Subcutaneous adipose tissue (tissue), 4 donors: ENCODE measurements around the gene CCNL2. TPM values are rescaled to one million over a fixed set of nuclear protein-coding genes. Genes with fewer than 3 reads are reported as not detected.

ENCODE experiments used
- CTCF ChIP-seq: fragments of 450-650 bp; IDR thresholded peaks from one replicate; pipeline ENCODE4 v1.5.1; 2016; ENCODE audit warnings: low read depth, mild to moderate bottlenecking, control low read depth, antibody characterized with exemption, moderate library complexity
- total RNA-seq, 4 donors: library from RNA; depleted of rRNA; stranded (reverse); fragments of >200 nt; gene quantifications; one replicate each; pipeline ENCODE4 v1.1.0, GENCODE V29; 2016

Gene CCNL2
- total RNA-seq, 4 donors from 2014 or later = 146 to 268 (median 194) TPM

- TF ChIP-seq CTCF = no peak
Observed at GRCh38 chr1:1391225-1391624, 7.9 kb downstream of the CCNL2 start.

DNA sequence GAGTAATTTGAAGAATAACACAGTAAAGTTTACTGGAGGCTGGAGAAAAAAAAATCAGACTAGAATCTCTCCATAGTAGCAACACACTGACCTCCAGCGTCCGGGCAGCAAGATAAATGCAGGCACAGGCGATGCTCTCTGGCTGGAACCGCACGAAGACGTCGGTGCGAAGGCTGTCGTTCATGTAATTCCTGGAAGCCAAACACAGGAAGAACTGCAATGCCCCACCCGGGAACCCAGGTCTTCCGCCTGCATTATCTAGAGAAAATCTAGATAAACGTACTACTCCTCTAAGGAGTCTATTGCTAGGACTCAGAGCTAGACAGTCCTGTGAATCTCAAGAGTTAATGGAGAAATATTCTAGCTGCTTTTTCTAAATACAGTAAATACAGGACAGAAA lies 8.5 kb downstream of the CCNL2 start:
- no peak for TF ChIP-seq CTCF

DNA sequence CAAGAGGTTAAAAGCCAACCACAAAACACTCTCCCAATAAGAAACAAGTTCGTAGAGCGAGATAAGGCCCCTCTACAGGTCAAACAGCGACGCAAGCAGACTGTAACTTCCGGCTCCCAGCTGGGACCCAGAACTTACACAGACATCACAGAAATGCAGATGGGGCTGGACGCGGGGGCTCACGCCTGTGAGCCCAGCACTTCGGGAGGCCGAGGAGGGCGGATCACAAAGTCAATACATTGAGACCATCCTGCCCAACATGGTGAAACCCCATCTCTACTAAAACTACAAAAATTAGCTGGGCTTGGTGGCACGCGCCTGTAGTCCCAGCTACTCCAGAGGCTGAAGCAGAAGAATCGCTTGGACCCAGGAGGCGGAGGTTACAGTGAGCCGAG lies 11.1 kb downstream of the CCNL2 start:
- no peak for TF ChIP-seq CTCF

- no peak for TF ChIP-seq CTCF
Observed at GRCh38 chr1:1387098-1388077, 11.7 kb downstream of the CCNL2 start.

DNA sequence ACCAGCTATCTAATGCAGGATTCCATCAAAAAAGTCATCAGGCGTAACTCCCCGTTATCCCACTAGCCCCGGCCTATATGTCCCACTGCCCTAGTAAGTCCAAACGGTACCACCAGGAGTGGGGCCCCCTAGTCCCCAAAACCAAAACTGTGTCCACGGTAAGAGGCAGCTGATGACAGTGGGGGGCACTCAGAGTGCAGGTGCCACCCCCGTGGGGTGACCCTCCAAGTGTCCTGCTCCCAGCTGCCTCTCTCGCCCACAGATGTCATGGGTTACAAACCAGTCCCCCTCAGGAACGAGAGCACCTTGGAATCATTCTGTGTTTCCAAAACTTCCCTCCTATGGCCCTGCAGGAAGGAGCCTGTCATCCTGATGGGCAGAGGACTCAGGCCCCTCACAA lies 13.2 kb downstream of the CCNL2 start:
- no peak for TF ChIP-seq CTCF

DNA sequence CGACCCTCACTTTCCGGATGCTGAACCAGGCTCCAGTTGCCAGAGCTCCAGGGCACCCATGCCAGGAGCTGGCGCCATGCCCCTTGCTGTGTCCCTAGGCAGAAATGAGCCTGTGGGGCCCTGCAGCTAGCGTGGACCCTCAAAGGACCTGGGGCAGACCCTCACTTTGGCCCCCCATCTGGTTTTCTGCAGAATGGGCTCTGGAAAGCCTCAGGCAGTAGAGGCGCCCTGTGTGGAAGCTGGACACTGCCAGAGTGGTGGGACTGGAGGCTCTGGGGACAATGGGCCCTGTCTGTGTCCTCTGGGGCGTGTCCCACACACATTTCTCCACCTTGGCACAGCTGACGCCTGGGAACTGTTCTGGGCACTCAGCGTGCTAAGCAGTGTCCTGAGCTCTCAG lies 17.8 kb downstream of the CCNL2 start:
- no peak for TF ChIP-seq CTCF

DNA sequence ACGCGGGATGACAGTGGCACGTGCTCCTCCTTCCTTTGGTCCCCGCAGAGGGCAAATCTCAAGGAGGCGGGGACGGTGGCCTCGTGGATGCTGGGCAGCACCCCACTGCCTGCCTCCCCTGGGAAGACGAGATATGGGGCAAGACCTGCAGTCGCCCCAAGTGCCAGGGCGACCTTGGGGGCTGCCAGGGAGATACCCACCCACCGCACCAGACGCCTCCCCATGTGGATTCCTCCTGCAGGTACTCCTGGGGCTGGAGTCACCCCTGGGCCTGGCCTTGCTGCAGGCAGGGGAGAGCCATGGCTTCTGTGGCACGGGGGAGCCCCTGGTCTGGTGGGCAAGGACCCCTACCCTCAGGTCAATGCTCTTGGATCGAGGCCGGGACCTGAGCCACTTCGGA lies 18.3 kb downstream of the CCNL2 start:
- TF ChIP-seq CTCF = no peak
